Stimulated activated CD8-positive, alpha-beta memory T cell treated with anti-CD3 and anti-CD28 coated beads, Interleukin-15, amount 100 ng/mL, for 48 hours (primary cell): ENCODE results near the gene GPRASP2.

Experiments used
- DNase-seq, 2 donors: peaks; one replicate each; pipeline ENCODE4 v3.0.0-alpha.2; 2020; ENCODE audit warnings: low read depth in 2 of 2

The GPRASP2 gene

DNA sequence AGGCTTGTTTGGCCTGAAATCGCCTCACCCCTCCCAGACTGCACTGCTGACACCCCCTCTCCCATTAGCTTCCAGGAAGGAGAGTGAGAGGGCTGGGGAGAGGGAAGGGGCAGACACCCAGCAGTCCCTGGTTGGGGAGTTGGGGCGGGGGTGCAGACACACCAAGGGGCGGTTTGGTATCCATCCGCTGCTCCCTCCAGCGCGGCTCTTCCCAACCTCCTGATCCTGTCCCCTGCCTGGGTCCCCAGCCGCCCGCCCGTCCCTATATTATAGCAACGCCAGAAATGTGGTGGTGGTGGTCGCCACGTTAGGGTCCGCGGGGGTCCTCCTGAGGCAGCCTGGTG lies 33.2 kb downstream of the GPRASP2 start:
- no peak for DNase-seq

DNA sequence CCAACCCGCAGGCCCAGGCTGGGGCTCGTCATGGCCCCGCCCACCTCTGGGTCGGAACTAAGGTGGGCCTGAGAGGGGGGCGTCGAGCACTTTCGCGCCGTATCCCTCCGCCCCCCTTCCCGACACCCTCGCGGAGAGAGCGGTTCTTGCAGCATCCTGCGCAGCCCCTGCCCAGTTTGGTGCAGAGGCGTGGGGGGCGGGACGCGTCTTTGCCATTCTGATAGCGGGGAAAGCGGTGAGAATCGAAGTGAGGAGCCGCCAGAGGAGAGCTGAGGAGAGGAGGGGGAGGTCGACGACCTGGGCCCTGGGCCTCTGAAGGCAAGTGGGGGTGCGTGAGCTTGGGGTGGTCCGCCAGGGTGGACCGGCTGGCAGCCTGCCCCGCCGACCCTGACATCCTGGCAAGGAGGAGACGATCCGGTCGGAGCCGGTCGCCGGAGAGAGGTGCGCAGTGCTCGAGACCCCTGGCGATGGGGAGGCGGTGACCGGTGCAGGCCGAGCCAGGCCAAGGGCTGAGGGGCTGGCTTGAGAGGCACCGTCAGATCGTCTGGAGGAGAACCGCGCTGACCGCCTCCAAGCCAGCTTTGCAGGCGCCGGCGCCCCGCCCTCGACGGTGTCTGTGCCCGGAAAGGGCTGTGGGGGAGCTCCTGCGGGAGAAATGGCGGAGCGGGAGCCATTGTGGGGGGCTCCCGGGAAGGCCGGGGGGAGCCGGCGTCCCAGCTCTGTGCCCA lies 33.8 kb downstream of the GPRASP2 start:
- DNase-seq, result no peak

DNA sequence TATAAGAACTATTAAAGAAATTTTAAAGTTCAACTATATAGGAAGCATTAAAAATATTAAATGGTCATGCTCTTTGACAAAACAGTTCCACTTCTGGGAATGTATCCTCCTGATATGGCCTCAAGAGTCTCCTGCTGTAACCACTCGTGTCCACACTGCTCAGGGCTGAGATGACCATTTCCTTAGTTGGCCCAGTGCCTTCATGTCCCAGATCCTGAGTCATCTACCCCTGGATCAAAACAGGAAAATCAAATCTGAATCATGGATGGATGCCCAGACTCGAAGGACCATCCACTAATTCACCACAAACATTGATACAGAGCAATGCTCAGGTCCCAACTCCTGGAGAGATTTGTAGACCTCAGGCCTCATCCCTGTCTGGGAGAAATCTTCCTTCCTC lies 53.0 kb downstream of the GPRASP2 start:
- DNase-seq, result no peak

DNA sequence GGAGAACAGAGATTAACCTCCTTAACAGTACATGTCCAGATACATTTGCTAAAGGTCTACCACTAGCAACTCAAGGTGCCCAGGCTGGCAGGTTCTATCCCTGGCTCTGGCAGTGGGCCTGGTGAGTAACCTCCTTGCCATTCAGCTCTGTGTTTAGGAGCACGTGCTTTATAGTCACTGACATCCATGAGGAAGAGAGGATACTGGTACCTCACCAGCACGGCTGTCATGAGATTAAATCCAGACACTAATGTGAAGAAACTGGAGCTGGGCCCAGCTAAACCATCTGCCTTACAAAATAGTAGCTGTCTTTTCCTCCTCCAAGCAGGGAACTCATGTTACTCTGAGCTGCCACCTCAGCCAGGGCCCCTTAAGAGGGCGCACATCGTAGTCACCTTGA lies 53.6 kb downstream of the GPRASP2 start:
- no peak for DNase-seq

DNA sequence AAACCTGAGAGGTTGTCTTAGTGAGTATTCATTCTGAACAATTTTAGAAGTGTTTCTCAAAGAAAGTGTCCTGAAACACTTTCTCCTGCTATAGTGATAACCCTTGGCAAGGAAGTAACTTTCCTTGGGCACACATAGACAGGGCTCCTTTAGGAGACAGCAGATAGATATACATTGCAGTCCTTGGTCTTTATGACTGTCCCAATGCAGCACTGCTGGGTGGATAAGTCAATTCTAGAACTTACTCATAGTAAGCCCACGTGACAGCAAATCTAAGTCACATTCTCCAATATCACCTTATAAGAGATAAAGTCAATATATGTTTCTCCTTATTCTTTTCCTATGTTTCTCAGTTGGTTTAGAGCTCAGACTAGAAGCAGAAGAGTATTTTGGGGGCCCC lies 55.0 kb downstream of the GPRASP2 start:
- no peak for DNase-seq
